ENCODE measurements around the gene MTERF1.
"Not testable (repeated sequence)": the region's sequence is repeated elsewhere in the genome, so short reads cannot be mapped to it uniquely, and the experiment has no call there.

Gene MTERF1

DNA sequence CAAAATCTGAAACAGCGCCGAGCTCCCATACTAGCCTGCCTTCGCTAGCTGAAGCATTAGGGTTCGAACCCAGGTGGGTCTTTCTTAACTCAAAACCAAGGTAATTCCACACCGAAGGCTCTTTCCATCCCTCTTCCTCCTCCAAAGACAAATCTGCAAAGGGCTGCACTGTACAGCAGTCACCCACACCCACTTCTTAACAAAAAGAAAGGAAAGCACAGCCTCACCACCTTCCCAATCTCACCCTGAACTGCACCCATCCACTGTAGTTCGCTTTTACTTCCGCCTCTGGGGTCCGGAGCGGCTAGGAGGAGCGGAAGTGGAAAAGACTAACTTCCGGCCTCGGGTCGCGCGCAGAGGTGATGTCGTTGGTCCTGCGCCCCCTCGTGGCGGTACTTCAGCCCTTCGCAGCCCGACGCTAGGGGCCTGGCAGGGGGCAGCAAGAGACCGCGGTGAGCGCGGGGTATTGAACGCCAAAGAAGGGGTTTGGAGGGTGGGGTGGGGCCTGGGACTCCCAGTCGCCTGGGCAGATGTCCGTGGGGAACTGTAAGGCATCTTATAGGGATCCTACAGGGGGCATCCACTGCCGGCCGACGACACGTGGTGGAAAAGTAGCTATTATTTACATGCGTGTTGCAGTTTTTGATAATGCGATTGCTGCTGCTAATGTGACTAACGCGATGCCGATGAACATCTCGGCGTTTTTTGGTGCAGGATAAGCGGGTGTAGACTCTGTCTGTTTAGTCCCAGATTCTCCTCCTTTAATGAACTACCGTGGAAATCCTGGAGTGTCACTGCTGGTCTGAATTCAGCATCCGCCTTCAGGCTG lies at the start of gene MTERF1:
Gene MTERF1, minus strand, starts transcription at position 290 of the 829 bp plus-strand sequence. CDS start 619 bp downstream, outside the sequence.
- in situ Hi-C loops (cut with MboI; ENCODE audit: low sequenced_read_pairs), result no loop called here

- in situ Hi-C loops (cut with MboI; ENCODE audit: low sequenced_read_pairs), result no loop called here
Observed at GRCh38 chr7:91929463-91929862, 49.0 kb upstream of the MTERF1 start.

- in situ Hi-C loops (cut with MboI; ENCODE audit: low sequenced_read_pairs), result no loop called here
Observed at GRCh38 chr7:91927912-91928311, 47.4 kb upstream of the MTERF1 start.

DNA sequence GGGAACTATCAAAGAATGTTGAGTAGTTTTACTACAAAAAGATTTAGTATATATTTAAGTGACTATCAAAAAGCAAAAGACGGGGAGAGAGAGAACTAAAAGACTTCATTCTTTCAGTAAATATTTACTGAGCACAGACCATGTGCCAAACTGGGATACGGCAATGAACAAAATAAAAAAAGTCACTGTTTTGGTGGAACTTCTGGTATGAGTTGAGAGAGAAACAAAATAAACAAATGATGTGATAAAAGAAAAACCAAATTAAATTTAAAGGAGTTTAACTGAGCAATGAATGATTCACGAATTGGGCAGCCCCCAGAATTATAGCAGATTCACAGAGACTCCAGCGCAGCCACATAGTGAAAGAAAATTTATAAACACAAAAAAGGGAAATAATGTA lies 42.4 kb upstream of the MTERF1 start:
- in situ Hi-C loops (cut with MboI; ENCODE audit: low sequenced_read_pairs), result no loop called here

DNA sequence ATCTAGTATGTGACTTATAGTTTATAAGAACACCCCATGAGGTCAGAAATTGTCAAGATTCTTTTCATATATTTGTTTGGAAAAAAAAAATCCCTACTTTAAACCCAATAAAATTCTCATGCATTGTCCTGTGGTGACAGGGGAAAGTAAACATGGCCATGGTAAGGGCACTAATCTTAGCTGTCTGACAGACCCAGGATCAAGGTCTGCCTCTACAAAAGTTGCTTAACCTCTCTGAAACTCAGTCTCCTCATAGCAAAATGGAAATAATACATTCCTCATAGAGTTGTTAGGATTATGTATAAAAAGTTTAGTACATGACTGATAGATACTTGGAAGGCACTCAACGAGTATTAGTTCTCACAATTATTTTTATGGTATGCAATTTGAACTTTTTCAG lies 37.9 kb upstream of the MTERF1 start:
- in situ Hi-C loops (cut with MboI; ENCODE audit: low sequenced_read_pairs), result no loop called here

DNA sequence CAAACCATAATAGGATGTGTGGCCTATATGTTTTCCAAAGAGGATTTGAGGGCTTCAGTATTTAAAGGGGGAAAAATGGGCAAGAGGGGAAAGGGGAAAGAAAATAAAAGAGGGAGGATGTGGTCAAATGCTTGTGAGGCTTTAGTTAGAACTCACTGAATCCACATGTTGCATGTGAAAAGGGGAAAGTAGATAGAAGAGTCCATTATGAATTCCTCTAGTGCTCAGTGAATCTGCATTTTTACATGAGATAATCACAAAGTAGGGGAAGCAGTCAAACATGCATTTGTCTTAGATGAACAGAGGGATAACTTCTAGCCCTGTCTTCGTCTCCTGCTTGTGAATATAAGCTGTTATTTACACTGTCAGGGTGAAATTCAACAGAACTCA lies 35.5 kb upstream of the MTERF1 start:
- in situ Hi-C loops (cut with MboI; ENCODE audit: low sequenced_read_pairs), result no loop called here

DNA sequence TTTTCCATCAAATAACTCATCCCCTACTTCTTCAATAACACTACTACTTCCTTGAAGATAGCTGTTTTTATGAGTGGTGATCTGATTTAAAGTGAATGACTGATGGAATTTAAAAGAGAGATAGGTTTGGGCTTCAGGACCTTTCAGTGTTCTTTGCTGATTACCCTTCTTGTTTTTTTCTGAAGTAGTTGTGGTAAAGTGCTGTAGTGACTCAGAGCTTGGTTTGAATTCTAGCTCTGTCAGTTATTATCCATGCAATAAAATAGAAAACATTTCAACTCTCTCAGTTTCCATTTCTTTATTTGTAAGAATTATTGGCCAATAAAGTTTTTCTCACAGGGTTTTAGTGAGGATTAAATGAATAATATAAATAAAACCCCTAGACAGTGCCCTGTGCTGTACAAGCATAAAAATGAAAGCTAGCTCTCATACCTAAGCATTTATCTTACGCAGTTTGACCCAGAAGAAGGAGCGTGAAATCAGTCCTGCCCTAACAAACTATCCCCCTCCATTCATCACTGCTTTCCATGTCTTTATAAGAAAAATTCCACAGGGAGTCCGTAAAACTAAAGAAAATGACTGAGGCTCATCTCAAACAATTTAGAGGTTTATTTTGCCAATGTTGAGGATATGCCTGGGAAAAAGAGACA lies 35.0 kb upstream of the MTERF1 start:
- in situ Hi-C loops (cut with MboI; ENCODE audit: low sequenced_read_pairs), result no loop called here

GRCh38 chr7:91913612-91914011 lies 33.1 kb upstream of the MTERF1 start:
- in situ Hi-C loops (cut with MboI; ENCODE audit: low sequenced_read_pairs), result no loop called here

- in situ Hi-C loops (cut with MboI; ENCODE audit: low sequenced_read_pairs), result no loop called here
Observed at GRCh38 chr7:91912494-91912893, 32.0 kb upstream of the MTERF1 start.

GRCh38 chr7:91911121-91911520 lies 30.6 kb upstream of the MTERF1 start:
- in situ Hi-C loops (cut with MboI; ENCODE audit: low sequenced_read_pairs), result no loop called here

DNA sequence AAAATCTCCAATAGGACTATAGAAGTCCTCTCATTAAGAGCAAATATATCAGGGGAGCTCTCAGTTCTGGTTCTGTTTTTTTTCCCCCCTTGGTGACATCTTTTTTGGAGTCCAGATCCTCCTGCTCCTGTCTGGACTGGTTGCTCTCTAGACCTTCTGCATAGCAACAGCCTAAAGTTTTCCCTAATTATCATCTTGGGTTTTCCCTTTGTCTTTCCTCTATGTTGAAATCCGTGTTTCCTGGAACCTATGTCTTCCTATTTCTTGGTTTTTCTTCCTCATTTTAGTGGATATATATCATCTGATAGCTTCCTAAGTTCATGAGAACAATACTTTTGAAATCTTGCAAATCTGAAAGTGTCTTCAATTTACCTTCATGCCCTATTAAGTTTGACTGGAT lies 29.7 kb upstream of the MTERF1 start:
- in situ Hi-C loops (cut with MboI; ENCODE audit: low sequenced_read_pairs), result no loop called here

DNA sequence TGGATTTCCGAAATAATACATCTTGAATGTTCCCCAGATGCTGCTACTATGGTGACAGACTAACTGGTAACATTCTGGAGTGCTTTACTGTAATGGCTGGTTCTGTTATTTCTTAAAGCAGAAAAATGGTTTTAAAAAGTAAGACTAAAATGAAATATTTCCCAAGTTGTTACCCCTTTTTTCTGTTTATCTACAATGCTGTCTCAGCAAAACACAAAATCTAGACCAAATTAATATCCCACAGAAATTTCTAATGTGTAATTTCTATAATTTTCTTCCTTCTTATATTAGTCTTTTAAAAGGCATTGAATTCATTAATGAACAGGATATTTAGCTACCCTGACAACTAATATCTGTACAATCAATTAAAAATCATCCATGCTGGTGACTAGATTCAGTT lies 19.1 kb upstream of the MTERF1 start:
- in situ Hi-C loops (cut with MboI; ENCODE audit: low sequenced_read_pairs), result no loop called here

GRCh38 chr7:91898240-91898992 lies 17.9 kb upstream of the MTERF1 start:
- in situ Hi-C loops (cut with MboI; ENCODE audit: low sequenced_read_pairs), result no loop called here

DNA sequence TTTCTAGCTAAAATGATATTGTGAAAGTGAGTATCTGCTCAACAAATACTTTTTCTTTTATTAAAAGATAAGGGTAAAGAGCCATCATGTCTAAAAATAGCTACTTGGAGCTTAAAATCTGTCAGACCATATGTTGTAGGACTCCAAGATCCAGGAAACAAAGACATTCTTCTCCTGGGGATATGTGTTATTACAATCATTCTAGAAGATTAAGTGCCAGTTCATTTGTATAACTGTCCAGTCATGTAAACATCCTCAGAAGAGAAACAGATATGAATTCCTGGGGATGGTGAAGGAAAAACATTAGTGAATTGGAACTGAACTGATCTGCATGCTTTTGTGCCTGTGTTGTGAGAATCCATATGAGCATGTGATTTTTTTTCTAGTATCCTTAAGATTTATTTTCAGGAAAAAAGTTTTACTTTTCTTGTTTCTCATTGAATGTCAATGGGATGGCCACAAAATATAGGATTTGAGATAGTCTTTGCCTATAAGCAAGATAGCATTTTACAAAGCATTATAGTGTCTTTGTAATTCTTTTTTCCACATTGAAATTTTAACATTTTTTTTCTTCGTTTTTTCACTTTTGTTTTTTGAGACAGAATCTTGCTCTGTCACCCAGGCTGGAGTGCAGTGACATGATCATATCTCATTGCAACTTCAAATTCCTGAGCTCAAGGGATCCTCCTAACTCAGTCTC lies 14.4 kb upstream of the MTERF1 start:
- in situ Hi-C loops (cut with MboI; ENCODE audit: low sequenced_read_pairs), result no loop called here

DNA sequence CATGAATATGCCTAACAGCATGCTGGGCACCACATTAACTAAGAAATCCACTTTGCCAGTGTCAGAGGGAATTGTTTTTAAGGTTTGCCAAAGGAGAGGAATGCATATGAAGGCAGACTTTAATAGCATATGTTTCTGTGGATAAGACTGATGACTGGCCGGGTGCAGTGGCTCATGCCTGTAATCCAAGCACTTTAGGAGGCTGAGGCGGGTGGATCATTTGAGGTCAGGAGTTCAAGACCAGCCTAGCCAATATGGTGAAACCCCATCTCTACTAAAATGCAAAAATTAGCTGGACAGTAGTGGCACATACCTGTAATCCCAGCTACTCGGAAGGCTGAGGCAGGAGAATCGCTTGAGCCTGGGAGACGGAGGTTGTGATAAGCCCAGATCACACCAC lies 13.2 kb upstream of the MTERF1 start:
- in situ Hi-C loops (cut with MboI; ENCODE audit: low sequenced_read_pairs), result not testable (repeated sequence)

- in situ Hi-C loops (cut with MboI; ENCODE audit: low sequenced_read_pairs), result no loop called here
Observed at GRCh38 chr7:91892821-91893340, 12.4 kb upstream of the MTERF1 start.

- in situ Hi-C loops (cut with MboI; ENCODE audit: low sequenced_read_pairs), result no loop called here
Observed at GRCh38 chr7:91892099-91892705, 11.7 kb upstream of the MTERF1 start.

DNA sequence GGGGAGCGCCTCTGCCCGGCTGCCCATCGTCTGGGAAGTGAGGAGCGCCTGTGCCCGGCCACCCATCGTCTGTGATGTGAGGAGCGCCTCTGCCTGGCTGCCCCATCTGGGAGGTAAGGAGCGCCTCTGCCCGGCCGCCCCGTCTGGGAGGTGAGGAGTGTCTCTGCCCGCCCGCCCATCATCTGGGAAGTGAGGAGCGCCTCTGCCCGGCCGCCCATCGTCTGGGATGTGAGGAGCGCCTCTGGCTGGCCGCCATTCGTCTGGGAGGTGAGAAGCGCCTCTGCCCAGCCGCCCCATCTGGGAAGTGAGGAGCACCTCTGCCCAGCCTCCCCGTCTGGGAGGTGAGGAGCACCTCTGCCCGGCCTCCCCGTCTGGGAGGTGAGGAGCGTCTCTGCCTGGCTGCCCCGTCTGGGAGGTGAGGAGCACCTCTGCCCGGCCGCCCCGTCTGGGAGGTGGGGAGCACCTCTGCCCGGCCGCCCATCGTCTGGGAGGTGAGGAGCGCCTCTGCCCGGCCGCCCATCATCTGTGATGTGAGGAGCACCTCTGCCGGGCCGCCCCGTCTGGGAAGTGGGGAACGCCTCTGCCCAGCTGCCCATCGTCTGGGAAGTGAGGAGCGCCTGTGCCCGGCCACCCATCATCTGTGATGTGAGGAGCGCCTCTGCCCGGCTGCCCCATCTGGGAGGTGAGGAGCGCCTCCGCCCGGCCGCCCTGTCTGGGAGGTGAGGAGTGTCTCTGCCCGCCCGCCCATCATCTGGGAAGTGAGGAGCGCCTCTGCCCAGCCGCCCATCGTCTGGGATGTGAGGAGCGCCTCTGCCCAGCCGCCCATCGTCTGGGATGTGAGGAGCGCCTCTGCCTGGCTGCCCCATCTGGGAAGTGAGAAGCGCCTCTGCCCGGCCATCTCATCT lies 8.0 kb upstream of the MTERF1 start:
- in situ Hi-C loops (cut with MboI; ENCODE audit: low sequenced_read_pairs), result not testable (repeated sequence)
